ENCODE data around the gene SBNO1. TPM values are rescaled to one million over a fixed set of nuclear protein-coding genes. Genes with fewer than 3 reads are reported as not detected.
"Not testable (repeated sequence)": the region's sequence is repeated elsewhere in the genome, so short reads cannot be mapped to it uniquely, and the experiment has no call there.

SBNO1 gene
- total and polyA plus RNA-seq, 2 donors (not counting 1 experiment from before 2014, with no cell fraction given) = 5.9 to 47.5 TPM

GRCh38 chr12:123409284-123410040 lies 44.8 kb upstream of the SBNO1 start:
- H3K4me2 ChIP-seq (replicated peaks; ENCODE audit: low read depth, low read length, poor library complexity, severe bottlenecking); intact Hi-C loops (cut with micrococcal nuclease); H3K27ac ChIP-seq (ENCODE audit: low read length in 2 of 2); H3K9ac ChIP-seq (ENCODE audit: low read length); H3K4me1 ChIP-seq (ENCODE audit: control insufficient read depth in 2 of 2, insufficient read depth in 2 of 2, low read length in 2 of 2); H3K27me3 Mint-ChIP-seq; H4K20me1 ChIP-seq (ENCODE audit: control insufficient read depth, insufficient read depth, low read length, poor library complexity, severe bottlenecking); H3K79me2 ChIP-seq (ENCODE audit: control insufficient read depth, insufficient read depth, low read length); H3K9me3 Mint-ChIP-seq (ENCODE audit: insufficient read depth); H3K4me1 Mint-ChIP-seq; H3K4me3 ChIP-seq (ENCODE audit: control extremely low read depth in 1 of 5, extremely low read depth in 1 of 5, insufficient read depth in 1 of 5, low read depth in 2 of 5, low read length in 4 of 5); H2AFZ ChIP-seq (ENCODE audit: insufficient read depth, low read depth, low read length, poor library complexity, severe bottlenecking); H3K4me3 Mint-ChIP-seq; H3K9me3 ChIP-seq (ENCODE audit: control extremely low read depth in 1 of 3, control insufficient read depth in 2 of 3, insufficient read depth in 1 of 3, low read length in 2 of 3); H3K27me3 ChIP-seq (replicated peaks in 1 of 4; ENCODE audit: control extremely low read depth in 1 of 4, control insufficient read depth in 3 of 4, insufficient read depth in 4 of 4, low read length in 3 of 4): not testable (repeated sequence)
- ATAC-seq (ENCODE audit: low read depth) = peak; percentile 70
- DNase-seq = peak; percentile 37
- POLR2A ChIA-PET = interaction anchor here (0.6 to 0.9 kb wide), 4 partner anchors 18 to 237 kb away, joined by 3 to 10 read pairs (median 4); no protein-coding TSS in a partner anchor
- peaks cover 4 to 30% of the 10 kb centered on the region in 2 experiments for H3K36me3 ChIP-seq (replicated peaks in 1 of 2; ENCODE audit: control extremely low read depth in 1 of 2, control insufficient read depth in 1 of 2, extremely low read depth in 1 of 2, insufficient read depth in 2 of 2, low read length in 1 of 2)
- WGBS (ENCODE audit: insufficient coverage) = 85% methylated on average over 8 of the region's 11 CpGs
- CTCF ChIA-PET = interaction anchor here (0.9 to 2.0 kb wide), 4 partner anchors 19 to 60 kb away, joined by 3 to 10 read pairs (median 5); partner anchors contain the start of gene KMT5A
- peak overlapping the region; percentile 59 for H3K27ac Mint-ChIP-seq

GRCh38 chr12:123408619-123409018 lies 44.0 kb upstream of the SBNO1 start:
- H3K4me1 Mint-ChIP-seq; H3K4me1 ChIP-seq (ENCODE audit: control insufficient read depth in 2 of 2, insufficient read depth in 2 of 2, low read length in 2 of 2); H3K9me3 ChIP-seq (ENCODE audit: control extremely low read depth in 1 of 3, control insufficient read depth in 2 of 3, insufficient read depth in 1 of 3, low read length in 2 of 3); H3K27me3 Mint-ChIP-seq; H3K79me2 ChIP-seq (ENCODE audit: control insufficient read depth, insufficient read depth, low read length); DNase-seq; intact Hi-C loops (cut with micrococcal nuclease); H3K4me3 Mint-ChIP-seq; ATAC-seq (ENCODE audit: low read depth); H3K9ac ChIP-seq (ENCODE audit: low read length); H2AFZ ChIP-seq (ENCODE audit: insufficient read depth, low read depth, low read length, poor library complexity, severe bottlenecking); H3K27ac ChIP-seq (ENCODE audit: low read length in 2 of 2); H3K27me3 ChIP-seq (replicated peaks in 1 of 4; ENCODE audit: control extremely low read depth in 1 of 4, control insufficient read depth in 3 of 4, insufficient read depth in 4 of 4, low read length in 3 of 4); H3K4me2 ChIP-seq (replicated peaks; ENCODE audit: low read depth, low read length, poor library complexity, severe bottlenecking); H3K4me3 ChIP-seq (ENCODE audit: control extremely low read depth in 1 of 5, extremely low read depth in 1 of 5, insufficient read depth in 1 of 5, low read depth in 2 of 5, low read length in 4 of 5); H3K9me3 Mint-ChIP-seq (ENCODE audit: insufficient read depth); H4K20me1 ChIP-seq (ENCODE audit: control insufficient read depth, insufficient read depth, low read length, poor library complexity, severe bottlenecking); H3K27ac Mint-ChIP-seq: not testable (repeated sequence)
- CTCF ChIA-PET = interaction anchor here (0.9 to 2.0 kb wide), 4 partner anchors 18 to 60 kb away, joined by 3 to 10 read pairs (median 5); partner anchors contain the start of gene KMT5A
- POLR2A ChIA-PET = interaction anchor here (0.6 to 0.9 kb wide), 3 partner anchors 19 to 236 kb away, joined by 3 to 10 read pairs (median 3); no protein-coding TSS in a partner anchor
- peaks cover 5 to 38% of the 10 kb centered on the region in 2 experiments for H3K36me3 ChIP-seq (replicated peaks in 1 of 2; ENCODE audit: control extremely low read depth in 1 of 2, control insufficient read depth in 1 of 2, extremely low read depth in 1 of 2, insufficient read depth in 2 of 2, low read length in 1 of 2)
- WGBS (ENCODE audit: insufficient coverage) = 100% methylated on average over 4 of the region's 7 CpGs

GRCh38 chr12:123407934-123408333 lies 43.3 kb upstream of the SBNO1 start:
- H3K4me3 ChIP-seq (ENCODE audit: control extremely low read depth in 1 of 5, extremely low read depth in 1 of 5, insufficient read depth in 1 of 5, low read depth in 2 of 5, low read length in 4 of 5); H3K27me3 Mint-ChIP-seq; H2AFZ ChIP-seq (ENCODE audit: insufficient read depth, low read depth, low read length, poor library complexity, severe bottlenecking); DNase-seq; H3K27ac ChIP-seq (ENCODE audit: low read length in 2 of 2); H3K4me1 ChIP-seq (ENCODE audit: control insufficient read depth in 2 of 2, insufficient read depth in 2 of 2, low read length in 2 of 2); H3K27ac Mint-ChIP-seq; H3K9me3 ChIP-seq (ENCODE audit: control extremely low read depth in 1 of 3, control insufficient read depth in 2 of 3, insufficient read depth in 1 of 3, low read length in 2 of 3); H3K4me2 ChIP-seq (replicated peaks; ENCODE audit: low read depth, low read length, poor library complexity, severe bottlenecking); H3K27me3 ChIP-seq (replicated peaks in 1 of 4; ENCODE audit: control extremely low read depth in 1 of 4, control insufficient read depth in 3 of 4, insufficient read depth in 4 of 4, low read length in 3 of 4); ATAC-seq (ENCODE audit: low read depth); CTCF ChIA-PET; H3K9ac ChIP-seq (ENCODE audit: low read length); H3K4me3 Mint-ChIP-seq; H4K20me1 ChIP-seq (ENCODE audit: control insufficient read depth, insufficient read depth, low read length, poor library complexity, severe bottlenecking); POLR2A ChIA-PET; H3K79me2 ChIP-seq (ENCODE audit: control insufficient read depth, insufficient read depth, low read length); H3K9me3 Mint-ChIP-seq (ENCODE audit: insufficient read depth); intact Hi-C loops (cut with micrococcal nuclease); H3K4me1 Mint-ChIP-seq: not testable (repeated sequence)
- no CpG with 5 or more reads among the region's 15 CpGs for WGBS (ENCODE audit: insufficient coverage)
- H3K36me3 ChIP-seq (replicated peaks in 1 of 2; ENCODE audit: control extremely low read depth in 1 of 2, control insufficient read depth in 1 of 2, extremely low read depth in 1 of 2, insufficient read depth in 2 of 2, low read length in 1 of 2) = peaks cover 5 to 44% of the 10 kb centered on the region in 2 experiments

- not testable (repeated sequence) for H3K9me3 Mint-ChIP-seq (ENCODE audit: insufficient read depth)
These were observed 42.6 kb upstream of the SBNO1 start for GRCh38 chr12:123407269-123407668.

More at GRCh38 chr12:123407269-123407668, 42.6 kb upstream of the SBNO1 start:
- WGBS (ENCODE audit: insufficient coverage) = no CpG with 5 or more reads among the region's 15 CpGs
- intact Hi-C loops (cut with micrococcal nuclease); H2AFZ ChIP-seq (ENCODE audit: insufficient read depth, low read depth, low read length, poor library complexity, severe bottlenecking); H3K27ac ChIP-seq (ENCODE audit: low read length in 2 of 2); H3K79me2 ChIP-seq (ENCODE audit: control insufficient read depth, insufficient read depth, low read length); H3K27me3 ChIP-seq (replicated peaks in 1 of 4; ENCODE audit: control extremely low read depth in 1 of 4, control insufficient read depth in 3 of 4, insufficient read depth in 4 of 4, low read length in 3 of 4); H3K4me1 ChIP-seq (ENCODE audit: control insufficient read depth in 2 of 2, insufficient read depth in 2 of 2, low read length in 2 of 2); H3K9me3 ChIP-seq (ENCODE audit: control extremely low read depth in 1 of 3, control insufficient read depth in 2 of 3, insufficient read depth in 1 of 3, low read length in 2 of 3); H3K9ac ChIP-seq (ENCODE audit: low read length); H3K27ac Mint-ChIP-seq; H4K20me1 ChIP-seq (ENCODE audit: control insufficient read depth, insufficient read depth, low read length, poor library complexity, severe bottlenecking); H3K4me3 Mint-ChIP-seq; H3K4me2 ChIP-seq (replicated peaks; ENCODE audit: low read depth, low read length, poor library complexity, severe bottlenecking); POLR2A ChIA-PET; H3K27me3 Mint-ChIP-seq; H3K4me3 ChIP-seq (ENCODE audit: control extremely low read depth in 1 of 5, extremely low read depth in 1 of 5, insufficient read depth in 1 of 5, low read depth in 2 of 5, low read length in 4 of 5); ATAC-seq (ENCODE audit: low read depth); DNase-seq: not testable (repeated sequence)
- H3K4me1 Mint-ChIP-seq = peaks cover 12% of the 10 kb centered on the region
- CTCF ChIA-PET = interaction anchor here (0.6 kb wide), 1 partner anchor 27 kb away, joined by 5 read pairs; no protein-coding TSS in a partner anchor
- peaks cover 2 to 41% of the 10 kb centered on the region in 2 experiments for H3K36me3 ChIP-seq (replicated peaks in 1 of 2; ENCODE audit: control extremely low read depth in 1 of 2, control insufficient read depth in 1 of 2, extremely low read depth in 1 of 2, insufficient read depth in 2 of 2, low read length in 1 of 2)
